Vagina (tissue), 2 donors: ENCODE results near the gene TGOLN2. TPM values are rescaled to one million over a fixed set of nuclear protein-coding genes. Genes with fewer than 3 reads are reported as not detected.

Experiments used
- DNase-seq, 2 donors: peaks; one replicate each; pipeline ENCODE4 v3.0.0-alpha.2; 2017; ENCODE audit errors: extremely low spot score in 2 of 2
- H3K27ac ChIP-seq: fragments of 200-600 bp; sonication (generic); one replicate; pipeline ENCODE4 v1.5.1; 2019
- H3K27me3 ChIP-seq: fragments of 200-600 bp; sonication (generic); one replicate; pipeline ENCODE4 v1.5.1; 2019
- H3K36me3 ChIP-seq, 2 donors: fragments of 200-600 bp; sonication (generic); one replicate each; pipeline ENCODE4 v1.5.1; 2017 to 2019
- H3K4me1 ChIP-seq: fragments of 200-600 bp; sonication (generic); one replicate; pipeline ENCODE4 v1.5.1; 2019
- H3K4me3 ChIP-seq, 2 donors: fragments of 200-600 bp; sonication (generic); 1 replicate in 1 of 2; 2 replicates in 1 of 2; pipeline ENCODE4 v1.5.1; 2016 to 2019
- H3K9me3 ChIP-seq: fragments of 200-600 bp; sonication (generic); one replicate; pipeline ENCODE4 v1.5.1; 2019
- CTCF ChIP-seq, 3 experiments: fragments of 450-650 bp in 2 of 3; fragments of 200-600 bp in 1 of 3; sonication (generic) in 1 of 3; IDR thresholded peaks; one replicate each; pipeline ENCODE4 v1.5.1; 2017 to 2019; ENCODE audit warnings: antibody characterized with exemption in 3 of 3, mild to moderate bottlenecking in 2 of 3, moderate library complexity in 2 of 3
- POLR2A ChIP-seq, 2 donors: fragments of 450-650 bp; IDR thresholded peaks; one replicate each; pipeline ENCODE4 v1.6.1; 2017; ENCODE audit warnings: antibody characterized with exemption in 2 of 2, mild to moderate bottlenecking in 2 of 2, moderate library complexity in 2 of 2
- POLR2AphosphoS5 ChIP-seq, 2 donors: sonication (generic); formaldehyde crosslinking; IDR thresholded peaks; one replicate each; pipeline ENCODE4 v1.9.0; 2017; ENCODE audit warnings: antibody characterized with exemption in 2 of 2, mild to moderate bottlenecking in 2 of 2, low read depth in 1 of 2; ENCODE audit not compliant: insufficient read depth in 1 of 2
- intact Hi-C: fragments of 100-400 bp; cut with DNase I; formaldehyde crosslinking; loops from one replicate; pipeline ENCODE4 v1.15.1; 2023
- total RNA-seq: library from RNA; depleted of rRNA; stranded (reverse); fragments of >200 nt; gene quantifications from one replicate; pipeline ENCODE4 v1.2.3, GENCODE V29; 2016

Gene TGOLN2
- total RNA-seq, 1 donor from 2014 or later = 96.0 TPM

- H3K9me3 ChIP-seq = no peaks in the 10 kb centered on the region
- intact Hi-C loops = no loop called here
- DNase-seq = no peak
- no peak overlapping the region for H3K27ac ChIP-seq
- H3K27me3 ChIP-seq = no peaks in the 10 kb centered on the region
- peaks cover 0 to 25% of the 10 kb centered on the region in 2 donors for H3K36me3 ChIP-seq
- no peak overlapping the region for H3K4me3 ChIP-seq
- no peak for TF ChIP-seq POLR2A (IDR thresholded peaks at IDR 0.05)
- TF ChIP-seq CTCF (IDR thresholded peaks at IDR 0.05) = no peak
- peaks cover 17% of the 10 kb centered on the region for H3K4me1 ChIP-seq
Observed at GRCh38 chr2:85314884-85315242, 12.9 kb downstream of the TGOLN2 start.

- Histone ChIP-seq H3K4me3 (no peak overlapping the region), H3K27ac (no peak overlapping the region), H3K9me3 (no peaks in the 10 kb centered on the region), H3K4me1 (peaks cover 23% of the 10 kb centered on the region), H3K36me3 (peaks cover 0 to 17% of the 10 kb centered on the region in 2 donors), H3K27me3 (no peaks in the 10 kb centered on the region)
- intact Hi-C loops = no loop called here
- DNase-seq = no peak
- TF ChIP-seq POLR2A (IDR thresholded peaks at IDR 0.05) = no peak
- no peak for TF ChIP-seq CTCF (IDR thresholded peaks at IDR 0.05)
Observed at GRCh38 chr2:85312404-85312803, 15.4 kb downstream of the TGOLN2 start.

- H3K4me3 ChIP-seq = no peak overlapping the region
- H3K36me3 ChIP-seq = peaks cover 0 to 25% of the 10 kb centered on the region in 2 donors
- peak overlapping the region; percentile 58 for H3K27ac ChIP-seq
- DNase-seq = no peak
- H3K27me3 ChIP-seq = no peaks in the 10 kb centered on the region
- no peaks in the 10 kb centered on the region for H3K9me3 ChIP-seq
- peaks cover 23% of the 10 kb centered on the region for H3K4me1 ChIP-seq
- TF ChIP-seq POLR2A (IDR thresholded peaks at IDR 0.05) (no peak), CTCF (IDR thresholded peaks at IDR 0.05) (no peak), POLR2AphosphoS5 (IDR thresholded peaks at IDR 0.05; ENCODE audit: insufficient read depth in 1 of 2, low read depth in 1 of 2) (no peak)
- intact Hi-C loops = no loop called here
Observed at GRCh38 chr2:85310330-85310729, 17.5 kb downstream of the TGOLN2 start.

- DNase-seq = no peak
- Histone ChIP-seq H3K4me3 (no peak overlapping the region), H3K36me3 (peaks cover 0 to 28% of the 10 kb centered on the region in 2 donors), H3K9me3 (no peaks in the 10 kb centered on the region), H3K27ac (peak overlapping the region; percentile 58), H3K4me1 (peaks cover 23% of the 10 kb centered on the region), H3K27me3 (no peaks in the 10 kb centered on the region)
- intact Hi-C loops = no loop called here
- peak in 1 of 2 donors; percentile 22 for TF ChIP-seq POLR2AphosphoS5 (IDR thresholded peaks at IDR 0.05; ENCODE audit: insufficient read depth in 1 of 2, low read depth in 1 of 2)
- TF ChIP-seq CTCF (IDR thresholded peaks at IDR 0.05) = no peak
- no peak for TF ChIP-seq POLR2A (IDR thresholded peaks at IDR 0.05)
Observed at GRCh38 chr2:85309699-85310321, 18.0 kb downstream of the TGOLN2 start.

- DNase-seq = no peak
- Histone ChIP-seq H3K27ac (peak overlapping the region; percentile 58), H3K4me3 (no peak overlapping the region), H3K4me1 (peaks cover 23% of the 10 kb centered on the region), H3K27me3 (no peaks in the 10 kb centered on the region), H3K36me3 (peaks cover 0 to 32% of the 10 kb centered on the region in 2 donors), H3K9me3 (no peaks in the 10 kb centered on the region)
- intact Hi-C loops = no loop called here
- no peak for TF ChIP-seq CTCF (IDR thresholded peaks at IDR 0.05)
- TF ChIP-seq POLR2AphosphoS5 (IDR thresholded peaks at IDR 0.05; ENCODE audit: insufficient read depth in 1 of 2, low read depth in 1 of 2) = peak in 1 of 2 donors; percentile 25
- no peak for TF ChIP-seq POLR2A (IDR thresholded peaks at IDR 0.05)
Observed at GRCh38 chr2:85308896-85309555, 18.8 kb downstream of the TGOLN2 start.
